GM10266 (cell line): ENCODE data around the gene ARHGEF6.
"Not testable (repeated sequence)": the region's sequence is repeated elsewhere in the genome, so short reads cannot be mapped to it uniquely, and the experiment has no call there.

Experiments used
- DNase-seq: peaks from one replicate; pipeline ENCODE4 v3.0.0; 2012; ENCODE audit errors: extremely low spot score
- TF ChIP-seq, protein P1 (sequence below): IDR thresholded peaks from 2 replicates; pipeline ENCODE4 v1.5.1; 2012; ENCODE audit warnings: mild to moderate bottlenecking, low read depth; ENCODE audit not compliant: control insufficient read depth, insufficient read depth; ENCODE audit errors: missing control alignments

ARHGEF6 gene

DNA sequence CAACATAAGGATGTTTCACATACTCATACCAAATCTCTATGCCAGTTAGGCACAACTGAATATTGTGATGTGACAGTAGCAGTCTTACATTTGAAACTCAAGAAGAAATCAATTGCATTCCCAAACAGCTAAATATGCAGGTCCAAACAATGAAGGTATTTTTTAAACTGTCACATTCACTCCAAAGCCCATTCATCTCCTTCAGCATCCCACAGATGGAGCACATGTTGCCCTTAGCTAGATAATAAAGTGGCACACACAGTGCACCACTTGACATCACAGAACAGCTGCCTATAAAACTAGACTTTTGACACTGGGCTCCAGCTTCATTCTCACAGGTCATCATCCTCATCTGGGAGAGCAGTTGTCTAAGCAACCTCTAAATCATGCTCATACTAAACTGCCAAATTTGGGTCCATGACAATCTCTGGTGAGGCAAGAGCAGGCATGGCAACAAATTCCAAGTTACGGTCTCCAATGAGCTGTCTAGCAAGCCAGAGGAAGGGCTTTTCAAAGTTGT lies 26.2 kb upstream of the ARHGEF6 start:
- no peak for DNase-seq
- TF ChIP-seq, protein P1, sequence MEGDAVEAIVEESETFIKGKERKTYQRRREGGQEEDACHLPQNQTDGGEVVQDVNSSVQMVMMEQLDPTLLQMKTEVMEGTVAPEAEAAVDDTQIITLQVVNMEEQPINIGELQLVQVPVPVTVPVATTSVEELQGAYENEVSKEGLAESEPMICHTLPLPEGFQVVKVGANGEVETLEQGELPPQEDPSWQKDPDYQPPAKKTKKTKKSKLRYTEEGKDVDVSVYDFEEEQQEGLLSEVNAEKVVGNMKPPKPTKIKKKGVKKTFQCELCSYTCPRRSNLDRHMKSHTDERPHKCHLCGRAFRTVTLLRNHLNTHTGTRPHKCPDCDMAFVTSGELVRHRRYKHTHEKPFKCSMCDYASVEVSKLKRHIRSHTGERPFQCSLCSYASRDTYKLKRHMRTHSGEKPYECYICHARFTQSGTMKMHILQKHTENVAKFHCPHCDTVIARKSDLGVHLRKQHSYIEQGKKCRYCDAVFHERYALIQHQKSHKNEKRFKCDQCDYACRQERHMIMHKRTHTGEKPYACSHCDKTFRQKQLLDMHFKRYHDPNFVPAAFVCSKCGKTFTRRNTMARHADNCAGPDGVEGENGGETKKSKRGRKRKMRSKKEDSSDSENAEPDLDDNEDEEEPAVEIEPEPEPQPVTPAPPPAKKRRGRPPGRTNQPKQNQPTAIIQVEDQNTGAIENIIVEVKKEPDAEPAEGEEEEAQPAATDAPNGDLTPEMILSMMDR: no peak

DNA sequence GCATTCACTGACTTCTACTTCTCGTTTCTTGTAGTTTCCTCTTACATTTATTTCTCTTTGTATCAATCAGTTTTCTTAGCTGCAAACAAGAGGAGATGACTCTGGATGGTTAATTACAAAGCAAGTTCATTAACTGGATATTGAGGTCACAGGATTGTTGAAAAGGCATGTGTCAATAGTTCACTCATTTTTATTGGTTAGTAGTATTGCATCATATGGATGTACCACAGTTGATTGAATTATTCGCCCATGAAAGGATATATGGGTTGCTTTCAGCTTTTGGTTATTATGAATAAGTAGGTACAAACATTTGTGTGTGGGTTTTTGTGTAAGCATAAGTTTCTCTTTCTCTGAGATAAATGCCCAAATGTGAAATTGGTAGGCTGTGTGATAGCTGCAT lies 21.8 kb upstream of the ARHGEF6 start:
- DNase-seq: no peak
- TF ChIP-seq, protein P1: no peak

DNA sequence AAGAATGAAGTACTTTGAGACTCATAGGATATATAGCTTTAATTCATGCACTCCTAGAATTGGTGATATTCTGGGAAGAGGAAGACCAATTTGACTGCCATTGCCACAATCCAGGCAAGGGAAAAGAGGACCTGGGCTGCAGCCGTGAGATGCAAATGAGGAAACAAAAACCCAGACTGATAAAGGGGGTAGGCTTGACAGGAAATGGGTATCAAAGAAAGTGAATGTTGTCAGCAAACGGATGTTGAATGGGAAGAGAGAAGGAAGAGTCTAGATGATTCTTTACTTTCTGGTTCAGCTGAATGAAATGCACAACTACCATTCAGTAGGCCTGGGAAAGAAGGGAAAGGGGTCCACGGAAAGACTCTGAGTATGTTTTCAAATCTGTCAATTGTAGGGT lies 17.1 kb upstream of the ARHGEF6 start:
- no peak for DNase-seq
- TF ChIP-seq, protein P1: no peak

DNA sequence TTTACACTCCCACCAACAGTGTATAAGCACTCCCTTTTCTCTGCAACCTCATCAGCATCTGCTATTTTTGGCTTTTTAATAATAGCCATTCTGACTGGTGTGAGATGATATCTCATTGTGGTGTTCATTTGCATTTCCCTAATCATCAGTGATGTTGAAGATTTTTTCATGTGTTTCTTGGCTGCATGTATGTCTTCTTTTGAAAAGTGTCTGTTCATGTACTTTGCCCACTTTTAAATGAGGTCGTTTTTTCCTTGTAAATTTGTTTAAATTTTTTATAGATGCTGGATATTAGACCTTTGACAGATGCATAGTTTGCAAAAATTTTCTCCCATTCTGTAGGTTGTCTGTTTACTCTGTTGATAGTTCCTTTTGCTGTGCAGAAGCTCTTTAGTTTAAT lies 14.4 kb upstream of the ARHGEF6 start:
- DNase-seq: not testable (repeated sequence)

DNA sequence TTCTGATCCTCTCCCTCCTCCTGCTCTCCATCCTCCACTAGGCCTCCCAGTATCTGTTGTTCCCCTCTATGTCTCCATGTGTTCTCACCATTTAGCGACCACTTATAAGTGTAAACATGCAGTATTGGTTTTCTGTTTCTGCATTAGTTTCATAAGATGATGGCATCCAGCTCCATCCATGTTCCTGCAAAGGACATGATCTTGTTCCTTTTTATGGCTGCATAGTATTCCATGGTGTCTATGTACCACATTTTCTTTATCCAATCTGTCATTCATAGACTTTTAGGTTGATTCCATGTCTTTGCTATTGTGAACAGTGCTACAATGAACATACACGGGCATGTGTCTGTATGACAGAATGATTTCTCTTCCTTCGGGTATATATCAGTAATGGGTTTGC lies 13.9 kb upstream of the ARHGEF6 start:
- DNase-seq: not testable (repeated sequence)

DNA sequence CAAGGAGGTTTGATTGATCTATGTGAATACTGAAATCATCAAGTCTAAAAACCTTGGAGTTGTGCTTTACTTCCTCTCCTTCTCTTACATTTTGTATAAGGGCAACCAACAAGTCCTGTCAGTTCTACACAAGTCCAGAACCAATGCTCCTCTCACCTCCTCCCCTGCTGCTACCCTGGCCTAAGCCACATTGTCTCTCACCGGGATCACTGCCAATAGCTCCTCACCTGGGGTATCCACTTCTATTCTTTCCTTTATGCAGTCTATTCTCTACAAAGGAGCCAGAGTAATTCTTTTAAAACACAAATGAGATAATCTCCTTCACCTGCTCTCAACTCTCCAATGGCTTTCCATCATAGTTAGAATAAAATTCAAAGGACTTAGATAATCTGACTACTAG lies 13.3 kb upstream of the ARHGEF6 start:
- no peak for DNase-seq
- TF ChIP-seq, protein P1: no peak

DNA sequence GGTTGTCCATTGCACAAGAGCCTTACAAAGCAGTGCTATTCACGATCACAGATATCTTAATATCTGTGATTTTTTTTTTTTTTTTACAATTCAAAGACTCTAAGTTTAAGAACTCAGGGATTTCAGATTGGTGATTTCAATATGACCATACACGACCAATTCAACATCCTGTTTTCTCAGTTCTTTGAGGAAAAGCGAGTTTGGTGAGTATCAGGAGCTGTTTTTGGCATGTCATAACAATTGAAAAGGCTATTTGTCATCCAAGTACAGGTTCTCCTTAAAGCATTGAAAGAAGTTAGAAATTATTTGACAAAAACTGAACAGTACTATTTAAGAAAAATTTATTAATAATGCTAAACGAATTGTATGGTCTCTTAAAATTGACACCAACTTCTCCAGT lies 9.1 kb upstream of the ARHGEF6 start:
- TF ChIP-seq, protein P1: no peak
- DNase-seq: no peak

DNA sequence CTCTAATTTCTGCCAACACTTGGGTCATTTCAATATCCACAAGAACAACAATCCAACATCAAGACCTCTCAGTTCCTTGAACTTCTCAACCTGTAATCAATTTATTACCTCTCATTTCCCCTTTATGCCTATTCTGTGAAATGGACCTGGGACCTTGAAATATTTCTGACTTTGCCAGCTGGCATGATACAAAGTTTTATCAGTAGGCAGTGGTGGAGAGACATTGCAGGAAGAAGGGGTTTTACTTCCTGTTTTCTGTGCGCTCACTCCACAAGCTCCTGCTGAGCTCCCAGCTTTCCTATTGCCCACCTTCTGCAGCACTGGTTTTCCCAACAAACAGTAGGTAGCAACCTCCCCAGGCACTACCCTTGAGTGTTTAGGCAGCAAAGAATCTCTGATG lies 3.5 kb upstream of the ARHGEF6 start:
- TF ChIP-seq, protein P1: no peak
- DNase-seq: no peak

DNA sequence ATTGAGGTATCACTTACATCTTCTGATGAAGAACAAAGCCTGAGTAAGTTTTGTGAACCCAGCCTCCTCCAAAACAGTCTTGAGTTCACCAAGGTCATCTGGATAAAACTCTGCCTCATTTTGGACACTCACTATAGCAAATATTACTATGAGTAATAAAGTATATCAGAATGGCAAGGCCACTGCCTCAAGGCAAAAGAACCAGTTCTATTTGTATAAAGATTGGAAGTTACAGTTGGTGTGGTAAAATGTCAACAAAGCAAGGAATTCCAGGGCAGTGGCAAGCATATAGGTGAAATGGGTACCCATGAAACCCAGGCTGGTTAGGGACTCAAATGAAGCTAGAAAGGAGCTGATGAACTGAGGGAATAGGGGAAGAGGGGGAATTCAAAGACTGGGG lies 2.4 kb upstream of the ARHGEF6 start:
- DNase-seq: no peak
- TF ChIP-seq, protein P1: no peak
